ENCODE results near the gene URGCP.

- TF ChIP-seq POLR2A (IDR thresholded peaks at IDR 0.05; ENCODE audit: low read depth, low read length) (no peak), POLR2AphosphoS5 (IDR thresholded peaks at IDR 0.05; ENCODE audit: low read depth, low read length) (no peak)
These were observed 27.5 kb downstream of the URGCP start for GRCh38 chr7:43878867-43879266.

Measured in GM12892 (cell line).